ENCODE results near the gene RECQL. TPM values are rescaled to one million over a fixed set of nuclear protein-coding genes. Genes with fewer than 3 reads are reported as not detected.
"Not testable (repeated sequence)": the region's sequence is repeated elsewhere in the genome, so short reads cannot be mapped to it uniquely, and the experiment has no call there.

Gene RECQL
- polyA plus RNA-seq, 3 donors from 2014 or later = 73.7 to 101 (median 82.3) TPM

DNA sequence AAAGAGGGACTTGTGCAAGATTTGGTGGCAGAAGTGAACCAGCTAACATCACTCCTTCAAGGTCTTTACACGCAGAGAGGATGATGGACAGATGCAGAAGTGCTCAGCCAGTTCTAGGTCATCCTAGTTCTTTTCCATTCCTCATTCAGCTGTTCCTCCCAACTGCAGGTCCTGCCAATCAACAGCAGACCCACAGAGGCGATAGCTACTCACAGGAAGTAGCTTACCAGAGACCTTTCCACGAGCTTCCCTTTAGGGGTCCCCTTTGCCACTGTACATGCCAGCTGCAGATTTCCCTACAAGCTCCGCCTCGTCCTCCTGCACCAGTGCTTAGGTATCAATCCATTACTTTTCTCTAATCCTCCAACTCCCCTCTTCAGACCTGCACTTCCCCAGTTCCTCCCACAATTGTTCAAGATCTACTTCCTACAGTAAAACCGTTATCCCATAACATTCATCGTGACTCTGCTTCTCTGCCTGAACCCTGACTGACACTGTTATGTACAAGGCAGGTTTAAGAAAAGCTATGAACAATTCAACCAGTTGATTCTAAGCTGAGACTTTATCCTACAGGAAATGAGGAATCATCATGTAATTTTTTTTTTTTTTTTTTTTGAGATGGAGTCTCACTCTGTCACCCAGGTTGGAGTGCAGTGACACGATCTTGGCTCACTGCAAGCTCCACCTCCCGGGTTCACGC, 22.5 kb downstream of the RECQL start:
- Mint-ChIP-seq H3K36me3 (peaks cover 0 to 20% (median 5%) of the 10 kb centered on the region in 3 donors), H3K27ac (no peak overlapping the region), H3K4me3 (no peak overlapping the region), H3K4me1 (no peaks in the 10 kb centered on the region), H3K9me3 (no peaks in the 10 kb centered on the region), H3K27me3 (ENCODE audit: low read depth in 3 of 3) (no peaks in the 10 kb centered on the region)
- DNase-seq = no peak

DNA sequence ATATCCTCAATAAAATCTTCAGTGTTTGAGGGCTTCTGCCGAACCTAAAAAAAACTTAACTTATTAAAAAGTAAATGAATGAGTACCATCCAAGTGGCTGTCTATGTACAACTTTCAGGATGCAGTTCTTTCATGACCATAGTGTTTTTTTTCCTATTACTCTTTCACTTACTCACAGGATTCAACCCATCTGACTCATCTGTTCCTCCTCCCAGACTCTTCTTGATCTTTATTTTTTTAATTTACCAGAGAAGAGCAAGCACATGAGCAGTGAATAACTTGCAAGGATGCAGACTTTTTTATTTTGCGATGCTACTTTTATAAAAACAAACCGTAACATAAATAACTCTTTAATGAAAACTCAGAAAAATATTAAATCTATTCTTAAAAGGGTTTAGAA, 24.5 kb downstream of the RECQL start:
- Mint-ChIP-seq H3K9me3 (no peaks in the 10 kb centered on the region), H3K4me1 (no peaks in the 10 kb centered on the region), H3K27me3 (ENCODE audit: low read depth in 3 of 3) (no peaks in the 10 kb centered on the region), H3K36me3 (peaks cover 10 to 31% (median 16%) of the 10 kb centered on the region in 3 donors), H3K4me3 (no peak overlapping the region), H3K27ac (no peak overlapping the region)
- DNase-seq = no peak

GRCh38 chr12:21475552-21475951, 25.9 kb downstream of the RECQL start:
- Mint-ChIP-seq H3K36me3 (peaks cover 10 to 35% (median 16%) of the 10 kb centered on the region in 3 donors), H3K9me3 (no peaks in the 10 kb centered on the region), H3K27ac (no peak overlapping the region), H3K4me3 (no peak overlapping the region), H3K4me1 (no peaks in the 10 kb centered on the region), H3K27me3 (ENCODE audit: low read depth in 3 of 3) (no peaks in the 10 kb centered on the region)
- no peak for DNase-seq

GRCh38 chr12:21472197-21472823, 29.1 kb downstream of the RECQL start:
- Mint-ChIP-seq H3K36me3 (peaks cover 20 to 42% (median 27%) of the 10 kb centered on the region in 3 donors), H3K27ac (peak overlapping the region in 2 of 6 donors; percentile 7 to 33), H3K9me3 (no peaks in the 10 kb centered on the region), H3K4me3 (no peak overlapping the region), H3K4me1 (peaks cover 0 to 6% of the 10 kb centered on the region in 2 donors), H3K27me3 (ENCODE audit: low read depth in 3 of 3) (no peaks in the 10 kb centered on the region)
- DNase-seq = no peak

DNA sequence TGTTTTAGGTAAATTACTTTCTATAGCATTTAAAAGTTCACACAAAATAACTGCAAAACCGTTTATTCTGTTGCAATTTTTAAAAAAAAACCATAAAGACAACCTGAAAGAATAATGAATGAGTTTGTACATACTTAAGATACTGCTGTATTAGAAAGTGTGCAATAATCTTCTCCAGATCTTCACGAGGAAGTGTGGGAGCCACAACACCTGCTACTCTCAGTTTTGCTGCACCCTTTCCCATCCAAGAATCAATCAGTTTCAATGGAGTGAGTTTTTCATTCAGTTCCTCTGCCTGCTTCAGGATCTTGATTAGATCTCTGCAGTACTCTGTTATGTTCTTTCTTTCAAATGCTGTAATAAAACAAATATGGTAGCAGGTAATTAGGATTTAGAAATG, 30.1 kb downstream of the RECQL start:
- Mint-ChIP-seq H3K36me3 (peaks cover 20 to 34% (median 22%) of the 10 kb centered on the region in 3 donors), H3K27ac (peak overlapping the region in 3 of 6 donors; percentile 37 to 74 (median 41)), H3K27me3 (ENCODE audit: low read depth in 3 of 3) (peaks cover 0 to 2% (median 0%) of the 10 kb centered on the region in 3 donors)

GRCh38 chr12:21467334-21467733, 34.1 kb downstream of the RECQL start:
- H3K27ac Mint-ChIP-seq = peak overlapping the region in 5 of 6 donors; percentile 24 to 76 (median 42)
- not testable (repeated sequence) for H3K4me3 Mint-ChIP-seq

More for the DNA sequence above, 30.1 kb downstream of the RECQL start:
- H3K4me1 Mint-ChIP-seq = peaks cover 4 to 16% of the 10 kb centered on the region in 2 donors
- no peak overlapping the region for H3K4me3 Mint-ChIP-seq
- no peak for DNase-seq
- H3K9me3 Mint-ChIP-seq = no peaks in the 10 kb centered on the region

GRCh38 chr12:21459474-21459873, 42.0 kb downstream of the RECQL start:
- Mint-ChIP-seq H3K9me3 (no peaks in the 10 kb centered on the region), H3K36me3 (peaks cover 20 to 45% (median 21%) of the 10 kb centered on the region in 3 donors), H3K4me3 (no peak overlapping the region), H3K27ac (peak overlapping the region in 3 of 6 donors; percentile 8 to 44 (median 40)), H3K4me1 (peaks cover 29 to 46% of the 10 kb centered on the region in 2 donors), H3K27me3 (ENCODE audit: low read depth in 3 of 3) (no peaks in the 10 kb centered on the region)
- no peak for DNase-seq

More at GRCh38 chr12:21467334-21467733, 34.1 kb downstream of the RECQL start:
- H3K9me3 Mint-ChIP-seq; H3K27me3 Mint-ChIP-seq (ENCODE audit: low read depth in 3 of 3); DNase-seq: not testable (repeated sequence)
- peaks cover 5 to 22% of the 10 kb centered on the region in 2 donors for H3K4me1 Mint-ChIP-seq
- peaks cover 20 to 41% (median 28%) of the 10 kb centered on the region in 3 donors for H3K36me3 Mint-ChIP-seq

- peaks cover 29 to 42% of the 10 kb centered on the region in 2 donors for H3K4me1 Mint-ChIP-seq
- H3K4me3 Mint-ChIP-seq = peak overlapping the region; percentile 61 to 76 (median 70)
- H3K27ac Mint-ChIP-seq = peak overlapping the region; percentile 82 to 97 (median 86)
- peak; percentile 25 to 62 (median 60) for DNase-seq
- no peaks in the 10 kb centered on the region for H3K9me3 Mint-ChIP-seq
- H3K27me3 Mint-ChIP-seq (ENCODE audit: low read depth in 3 of 3) = no peaks in the 10 kb centered on the region
- peaks cover 19 to 30% (median 21%) of the 10 kb centered on the region in 3 donors for H3K36me3 Mint-ChIP-seq
Measured at GRCh38 chr12:21456291-21456780, 45.1 kb downstream of the RECQL start.

DNA sequence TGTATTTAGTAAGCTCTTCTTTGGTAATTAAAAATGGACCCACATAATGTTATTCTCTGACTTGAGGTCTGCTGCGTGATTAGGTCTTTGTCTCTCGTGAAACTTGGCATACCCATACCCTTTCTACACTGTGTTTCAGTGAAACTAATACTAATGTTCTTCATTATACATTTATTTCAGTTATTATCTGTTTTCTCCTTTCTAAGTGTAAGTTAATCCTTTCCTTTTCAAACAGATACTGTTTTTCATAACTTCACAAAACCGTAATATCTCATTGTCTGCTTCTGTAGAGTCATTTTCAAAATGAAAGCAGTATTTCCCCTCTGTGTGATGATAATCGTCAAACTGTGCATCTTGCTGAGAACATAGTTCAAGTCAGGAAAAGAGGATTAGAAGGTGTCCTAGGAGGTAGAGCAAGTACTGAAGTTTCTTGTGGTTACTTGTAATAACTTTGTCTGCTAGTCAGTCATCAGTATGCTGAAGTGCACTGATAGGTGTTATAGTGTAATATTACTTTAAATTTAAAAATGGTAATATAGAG, 48.1 kb downstream of the RECQL start:
- H3K4me1 Mint-ChIP-seq = peaks cover 26 to 29% of the 10 kb centered on the region in 2 donors
- H3K9me3 Mint-ChIP-seq = no peaks in the 10 kb centered on the region
- peaks cover 25 to 30% (median 25%) of the 10 kb centered on the region in 3 donors for H3K36me3 Mint-ChIP-seq
- H3K27ac Mint-ChIP-seq = peak overlapping the region in 5 of 6 donors; percentile 21 to 92 (median 72)
- H3K4me3 Mint-ChIP-seq = peak overlapping the region in 2 of 5 donors; percentile 41 to 92
- H3K27me3 Mint-ChIP-seq (ENCODE audit: low read depth in 3 of 3) = no peaks in the 10 kb centered on the region
- DNase-seq = peak in 1 of 3 donors; percentile 10

DNA sequence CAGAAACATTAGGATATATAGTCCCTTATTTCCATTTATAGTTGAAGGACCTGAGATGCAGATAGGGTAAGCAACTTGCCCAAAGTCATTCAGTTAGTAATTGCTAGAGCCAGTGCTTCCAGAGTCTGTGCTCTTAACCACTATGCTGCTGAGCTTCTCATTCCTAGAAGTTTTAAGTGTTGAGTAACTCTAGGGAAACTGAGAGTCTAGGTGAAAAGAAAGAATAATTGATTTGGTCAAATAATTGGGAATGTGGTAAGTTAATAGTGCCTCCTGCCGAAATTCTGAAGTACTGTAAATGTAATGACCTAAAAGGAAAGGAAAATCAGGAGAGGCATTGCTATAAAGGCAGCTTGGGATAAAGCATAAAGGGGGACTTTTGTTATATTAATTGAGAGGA, 49.9 kb downstream of the RECQL start:
- Mint-ChIP-seq H3K9me3 (no peaks in the 10 kb centered on the region), H3K4me3 (no peak overlapping the region), H3K4me1 (peaks cover 8 to 10% of the 10 kb centered on the region in 2 donors), H3K27ac (peak overlapping the region in 2 of 6 donors; percentile 22 to 57), H3K36me3 (peaks cover 24 to 30% (median 24%) of the 10 kb centered on the region in 3 donors), H3K27me3 (ENCODE audit: low read depth in 3 of 3) (no peaks in the 10 kb centered on the region)
- DNase-seq = no peak

DNA sequence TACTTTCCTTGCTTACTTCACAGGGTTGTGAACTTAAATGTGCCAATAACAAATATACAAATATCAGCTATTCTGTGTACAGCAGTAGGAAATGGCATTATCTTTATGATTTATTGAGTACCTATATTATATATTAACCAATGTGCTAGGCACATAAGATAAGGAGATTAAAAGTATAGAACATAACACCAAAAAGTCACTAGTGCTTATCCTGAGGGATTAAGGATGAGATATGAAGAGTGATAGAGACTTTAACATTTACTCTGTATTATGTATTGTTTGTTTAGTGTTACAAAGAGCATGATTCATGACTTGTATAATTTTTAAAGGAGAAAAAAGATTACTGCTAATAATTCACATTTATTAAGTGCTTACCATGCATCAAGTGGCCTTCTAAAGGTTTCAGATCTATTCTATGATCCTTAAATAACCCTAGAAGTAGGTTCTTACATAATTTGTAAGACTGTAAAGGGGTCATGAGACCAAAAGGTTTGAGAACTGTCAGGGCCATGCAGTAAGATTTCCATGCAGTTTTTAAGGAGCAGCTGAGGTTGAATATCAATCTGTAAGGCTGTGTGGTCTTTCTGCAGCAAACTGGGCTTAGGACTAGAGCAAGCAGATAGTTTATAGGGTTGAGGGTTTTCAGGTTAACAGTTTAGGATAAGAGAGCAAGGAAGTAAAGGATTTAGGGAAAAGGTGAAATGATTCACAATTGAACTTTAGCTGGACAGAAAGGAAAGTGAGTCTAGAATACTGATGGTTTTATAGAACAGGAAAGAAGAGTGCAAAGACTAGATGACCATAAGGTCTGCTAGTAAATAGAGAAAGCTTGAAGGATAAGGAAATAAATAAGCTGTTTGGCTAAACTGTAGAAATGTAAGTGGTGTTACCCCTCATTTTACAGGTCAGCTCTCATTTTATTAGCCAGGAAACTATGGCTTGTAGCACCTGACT, 57.0 kb downstream of the RECQL start:
- H3K4me1 Mint-ChIP-seq = peaks cover 22 to 53% of the 10 kb centered on the region in 2 donors
- H3K36me3 Mint-ChIP-seq = peaks cover 23 to 44% (median 25%) of the 10 kb centered on the region in 3 donors
- no peaks in the 10 kb centered on the region for H3K27me3 Mint-ChIP-seq (ENCODE audit: low read depth in 3 of 3)
- H3K9me3 Mint-ChIP-seq = no peaks in the 10 kb centered on the region
- peak overlapping the region in 2 of 6 donors; percentile 17 to 65 for H3K27ac Mint-ChIP-seq
- no peak for DNase-seq
- no peak overlapping the region for H3K4me3 Mint-ChIP-seq

DNA sequence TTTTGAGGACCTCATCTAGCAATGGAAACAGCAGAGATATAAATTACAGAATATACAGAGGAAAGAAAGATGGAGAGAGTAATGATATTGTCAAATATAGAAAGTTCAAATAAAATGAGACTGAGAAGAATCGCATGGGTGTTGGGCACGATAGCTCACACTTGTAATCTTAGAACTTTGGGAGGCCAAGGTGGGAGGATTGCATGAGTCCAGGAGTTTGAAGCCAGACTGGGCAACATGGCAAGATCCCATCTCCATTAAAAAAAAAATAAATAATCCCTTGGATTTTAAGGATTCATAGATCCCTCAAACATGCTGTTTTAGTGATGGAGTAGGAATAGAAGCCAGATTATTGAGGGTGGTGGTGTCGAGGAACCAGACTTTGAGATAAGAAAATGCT, 62.1 kb downstream of the RECQL start:
- H3K9me3 Mint-ChIP-seq = no peaks in the 10 kb centered on the region
- H3K4me3 Mint-ChIP-seq = peak overlapping the region; percentile 96 to 98 (median 97)
- H3K4me1 Mint-ChIP-seq = peaks cover 45 to 74% of the 10 kb centered on the region in 2 donors
- peaks cover 7 to 13% (median 11%) of the 10 kb centered on the region in 3 donors for H3K36me3 Mint-ChIP-seq
- H3K27me3 Mint-ChIP-seq (ENCODE audit: low read depth in 3 of 3) = peaks cover 2 to 8% (median 5%) of the 10 kb centered on the region in 3 donors
- peak overlapping the region; percentile 50 to 96 (median 92) for H3K27ac Mint-ChIP-seq
- no peak for DNase-seq

GRCh38 chr12:21438643-21439042, 62.8 kb downstream of the RECQL start:
- H3K4me1 Mint-ChIP-seq = peaks cover 45 to 67% of the 10 kb centered on the region in 2 donors
- no peak for DNase-seq
- peak overlapping the region; percentile 96 to 98 (median 97) for H3K4me3 Mint-ChIP-seq
- H3K9me3 Mint-ChIP-seq = no peaks in the 10 kb centered on the region
- H3K27ac Mint-ChIP-seq = peak overlapping the region; percentile 90 to 96 (median 94)
- peaks cover 7 to 11% (median 11%) of the 10 kb centered on the region in 3 donors for H3K36me3 Mint-ChIP-seq
- peaks cover 2 to 8% (median 5%) of the 10 kb centered on the region in 3 donors for H3K27me3 Mint-ChIP-seq (ENCODE audit: low read depth in 3 of 3)
